B cell (primary cell): Measurements from ENCODE around the gene DTL. TPM values are rescaled to one million over a fixed set of nuclear protein-coding genes. Genes with fewer than 3 reads are reported as not detected.

ENCODE experiments used
- ATAC-seq: fragments of 200-7000 bp; cut with Tn5 transposase; one replicate; pipeline ENCODE4 v1.10.0; 2021; ENCODE audit warnings: low read depth, mild to moderate bottlenecking, moderate number of reproducible peaks, moderate library complexity
- CTCF ChIA-PET: fragments of 350-600 bp; sonication (Branson Sonifier 250); formaldehyde crosslinking; loops from one replicate; lab custom pipeline; 2021; ENCODE audit warnings: antibody characterized with exemption, inconsistent platforms; lab: Charles Lee
- POLR2A ChIA-PET: fragments of 350-600 bp; sonication (Branson Sonifier 250); formaldehyde crosslinking; loops from one replicate; lab custom pipeline; 2021; ENCODE audit warnings: antibody characterized with exemption; lab: Charles Lee
- DNase-seq: peaks from one replicate; pipeline ENCODE4 v3.0.0; 2013
- H2AFZ ChIP-seq: 2 replicates; pipeline ENCODE4 v1.6.1; 2012; ENCODE audit warnings: mild to moderate bottlenecking, low read depth, low read length; ENCODE audit not compliant: insufficient read depth, poor library complexity, severe bottlenecking
- H3K27ac ChIP-seq, 2 donors: 1 replicate in 1 of 2; 2 replicates in 1 of 2; pipeline ENCODE4 v1.5.1; 2012 to 2013; ENCODE audit warnings: low read length in 2 of 2, mild to moderate bottlenecking in 2 of 2, moderate library complexity in 1 of 2
- H3K27me3 ChIP-seq, 4 experiments: fragments of 200-600 bp in 1 of 4; sonication (generic) in 1 of 4; replicated peaks in 1 of 4; 1 replicate in 2 of 4; 2 replicates in 2 of 4; pipeline versions ENCODE4 v1.6.1 to v1.7.0; 2013 to 2016; ENCODE audit warnings: low read length in 3 of 4, mild to moderate bottlenecking in 2 of 4, mixed read lengths in 1 of 4, moderate library complexity in 1 of 4; ENCODE audit not compliant: insufficient read depth in 4 of 4, control insufficient read depth in 3 of 4; ENCODE audit errors: control extremely low read depth in 1 of 4
- H3K36me3 ChIP-seq, 2 experiments: replicated peaks in 1 of 2; 1 replicate in 1 of 2; 2 replicates in 1 of 2; pipeline versions ENCODE4 v1.6.1 to v1.7.1; 2013; ENCODE audit warnings: low read length in 1 of 2; ENCODE audit not compliant: insufficient read depth in 2 of 2, control insufficient read depth in 1 of 2; ENCODE audit errors: control extremely low read depth in 1 of 2, extremely low read depth in 1 of 2
- H3K4me1 ChIP-seq, 2 donors: fragments of 200-600 bp in 1 of 2; sonication (generic) in 1 of 2; 1 replicate in 1 of 2; 2 replicates in 1 of 2; pipeline versions ENCODE4 v1.5.1 to v1.6.1; 2013 to 2017; ENCODE audit warnings: low read length in 2 of 2; ENCODE audit not compliant: control insufficient read depth in 2 of 2, insufficient read depth in 2 of 2
- H3K4me2 ChIP-seq: replicated peaks from 2 replicates; pipeline ENCODE3; 2012; ENCODE audit warnings: mild to moderate bottlenecking, low read depth, low read length; ENCODE audit not compliant: poor library complexity, severe bottlenecking
- H3K4me3 ChIP-seq, 5 experiments: fragments of 200-600 bp in 1 of 5; sonication (generic) in 1 of 5; 1 replicate in 3 of 5; 2 replicates in 2 of 5; pipeline versions ENCODE4 v1.5.1 to v1.7.0; 2011 to 2016; ENCODE audit warnings: low read length in 4 of 5, mild to moderate bottlenecking in 4 of 5, low read depth in 2 of 5, control low read depth in 1 of 5, moderate library complexity in 1 of 5; ENCODE audit not compliant: insufficient read depth in 1 of 5; ENCODE audit errors: control extremely low read depth in 1 of 5, extremely low read depth in 1 of 5
- H3K79me2 ChIP-seq: fragments of 200-600 bp; sonication (generic); one replicate; pipeline ENCODE4 v1.6.0; 2016; ENCODE audit warnings: low read length; ENCODE audit not compliant: control insufficient read depth, insufficient read depth
- H3K9ac ChIP-seq: fragments of 200-600 bp; sonication (generic); 2 replicates; pipeline ENCODE4 v1.6.1; 2017; ENCODE audit warnings: mild to moderate bottlenecking, low read length, moderate library complexity
- H3K9me3 ChIP-seq, 3 donors: one replicate each; pipeline versions ENCODE4 v1.6.1 to v1.7.1; 2013; ENCODE audit warnings: low read length in 2 of 3; ENCODE audit not compliant: control insufficient read depth in 2 of 3, insufficient read depth in 1 of 3; ENCODE audit errors: control extremely low read depth in 1 of 3
- H4K20me1 ChIP-seq: 2 replicates; pipeline ENCODE4 v1.6.0; 2012; ENCODE audit warnings: mild to moderate bottlenecking, low read length; ENCODE audit not compliant: insufficient read depth, control insufficient read depth, poor library complexity, severe bottlenecking
- H3K27ac Mint-ChIP-seq: one replicate; pipeline ENCODE4 v1.8.0; 2021; ENCODE audit warnings: mixed read lengths
- H3K27me3 Mint-ChIP-seq: one replicate; pipeline ENCODE4 v1.8.0; 2021; ENCODE audit warnings: mixed read lengths
- H3K4me1 Mint-ChIP-seq: one replicate; pipeline ENCODE4 v1.8.0; 2021; ENCODE audit warnings: mixed read lengths
- H3K4me3 Mint-ChIP-seq: one replicate; pipeline ENCODE4 v1.8.0; 2021; ENCODE audit warnings: mixed read lengths
- H3K9me3 Mint-ChIP-seq: one replicate; pipeline ENCODE4 v1.8.0; 2022; ENCODE audit warnings: mixed read lengths; ENCODE audit not compliant: insufficient read depth
- EZH2 ChIP-seq: IDR thresholded peaks from 2 replicates; pipeline ENCODE4 v1.6.1; 2012; ENCODE audit warnings: borderline replicate concordance, low read depth, mild to moderate bottlenecking, moderate library complexity, low read length; ENCODE audit not compliant: insufficient read depth, poor library complexity, severe bottlenecking
- WGBS: methylation state at CpG from one replicate; pipeline ENCODE4 v1.1.5; 2013; ENCODE audit warnings: missing lambda C conversion rate; ENCODE audit not compliant: insufficient coverage; 5-methylcytosine and 5-hydroxymethylcytosine counted together
- intact Hi-C: fragments of 100-400 bp; cut with micrococcal nuclease; formaldehyde crosslinking; loops from one replicate; pipeline ENCODE4 v1.10.0; 2022
- polyA plus RNA-seq: library from polyadenylated mRNA; depleted of rRNA; stranded (reverse); fragments of >200 nt; gene quantifications from 2 replicates; pipeline ENCODE4 v1.2.3, GENCODE V29; 2012
- total RNA-seq, 2 donors: library from RNA; stranded (reverse); fragments of 120-200 nt in 1 of 2; gene quantifications; 1 replicate in 1 of 2; 2 replicates in 1 of 2; pipeline versions ENCODE4 v1.2.3 to v1.2.4, GENCODE V29; 2013 to 2022
- TF ChIP-seq, protein P1 (sequence below): fragments of 200-600 bp; IDR thresholded peaks from one replicate; pipeline ENCODE4 v1.8.0; 2022; ENCODE audit warnings: antibody characterized with exemption, mild to moderate bottlenecking

The DTL gene
- total and polyA plus RNA-seq, 2 donors (not counting 1 experiment from before 2014, with no cell fraction given) = 0.37 to 0.39 TPM

DNA sequence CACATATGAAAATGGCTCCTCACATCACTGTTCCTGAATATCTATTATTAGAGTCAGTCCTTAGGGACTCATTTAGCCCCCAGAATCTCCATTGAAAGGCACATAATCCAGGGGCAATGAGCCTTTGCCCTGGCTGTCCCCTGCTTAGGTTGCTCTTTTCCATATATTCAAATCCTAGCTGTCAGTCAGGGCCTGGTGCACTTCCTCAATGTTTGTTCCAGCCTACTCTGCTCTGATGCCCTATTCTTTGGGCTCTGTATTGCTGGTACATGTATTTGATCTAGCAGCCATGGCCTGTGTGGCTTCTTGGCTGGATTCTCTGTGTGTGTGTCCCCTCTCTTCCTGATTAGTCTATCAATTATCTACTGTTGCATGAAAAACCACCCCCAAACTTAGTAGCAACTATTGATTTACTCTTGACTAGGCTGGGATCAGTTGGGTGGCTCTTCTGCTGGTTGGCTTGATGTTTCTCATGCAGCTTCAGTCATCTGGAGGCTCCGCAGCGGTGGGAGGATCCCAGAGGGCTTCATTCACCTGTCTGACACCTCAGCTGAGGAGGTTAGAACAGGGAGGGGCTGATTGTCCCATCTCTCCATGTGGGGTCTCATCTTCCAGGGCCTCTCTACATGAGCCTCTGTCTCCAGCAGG is 107.5 kb downstream of the DTL start:
- no peak for DNase-seq
- H3K36me3 ChIP-seq = no peaks in the 10 kb centered on the region
- 100% methylated on average over 2 of the region's 2 CpGs for WGBS
- Mint-ChIP-seq H3K4me1 (peaks cover 3% of the 10 kb centered on the region), H3K9me3 (no peaks in the 10 kb centered on the region), H3K27ac (no peak overlapping the region), H3K4me3 (no peak overlapping the region), H3K27me3 (no peaks in the 10 kb centered on the region)
- ChIA-PET CTCF (no interaction called here), POLR2A (no interaction called here)
- H3K27ac ChIP-seq = no peak overlapping the region
- no peaks in the 10 kb centered on the region for H3K79me2 ChIP-seq
- no peaks in the 10 kb centered on the region for H4K20me1 ChIP-seq
- H3K4me2 ChIP-seq = no peak overlapping the region
- no peak overlapping the region for H3K9ac ChIP-seq
- H3K27me3 ChIP-seq = no peaks in the 10 kb centered on the region
- ATAC-seq = no peak
- no peak for TF ChIP-seq EZH2
- TF ChIP-seq, protein P1, sequence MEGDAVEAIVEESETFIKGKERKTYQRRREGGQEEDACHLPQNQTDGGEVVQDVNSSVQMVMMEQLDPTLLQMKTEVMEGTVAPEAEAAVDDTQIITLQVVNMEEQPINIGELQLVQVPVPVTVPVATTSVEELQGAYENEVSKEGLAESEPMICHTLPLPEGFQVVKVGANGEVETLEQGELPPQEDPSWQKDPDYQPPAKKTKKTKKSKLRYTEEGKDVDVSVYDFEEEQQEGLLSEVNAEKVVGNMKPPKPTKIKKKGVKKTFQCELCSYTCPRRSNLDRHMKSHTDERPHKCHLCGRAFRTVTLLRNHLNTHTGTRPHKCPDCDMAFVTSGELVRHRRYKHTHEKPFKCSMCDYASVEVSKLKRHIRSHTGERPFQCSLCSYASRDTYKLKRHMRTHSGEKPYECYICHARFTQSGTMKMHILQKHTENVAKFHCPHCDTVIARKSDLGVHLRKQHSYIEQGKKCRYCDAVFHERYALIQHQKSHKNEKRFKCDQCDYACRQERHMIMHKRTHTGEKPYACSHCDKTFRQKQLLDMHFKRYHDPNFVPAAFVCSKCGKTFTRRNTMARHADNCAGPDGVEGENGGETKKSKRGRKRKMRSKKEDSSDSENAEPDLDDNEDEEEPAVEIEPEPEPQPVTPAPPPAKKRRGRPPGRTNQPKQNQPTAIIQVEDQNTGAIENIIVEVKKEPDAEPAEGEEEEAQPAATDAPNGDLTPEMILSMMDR = no peak
- H3K4me1 ChIP-seq = no peaks in the 10 kb centered on the region
- peaks cover 0 to 3% (median 0%) of the 10 kb centered on the region in 3 donors for H3K9me3 ChIP-seq
- intact Hi-C loops = no loop called here
- no peak overlapping the region for H3K4me3 ChIP-seq
- H2AFZ ChIP-seq = no peak overlapping the region

DNA sequence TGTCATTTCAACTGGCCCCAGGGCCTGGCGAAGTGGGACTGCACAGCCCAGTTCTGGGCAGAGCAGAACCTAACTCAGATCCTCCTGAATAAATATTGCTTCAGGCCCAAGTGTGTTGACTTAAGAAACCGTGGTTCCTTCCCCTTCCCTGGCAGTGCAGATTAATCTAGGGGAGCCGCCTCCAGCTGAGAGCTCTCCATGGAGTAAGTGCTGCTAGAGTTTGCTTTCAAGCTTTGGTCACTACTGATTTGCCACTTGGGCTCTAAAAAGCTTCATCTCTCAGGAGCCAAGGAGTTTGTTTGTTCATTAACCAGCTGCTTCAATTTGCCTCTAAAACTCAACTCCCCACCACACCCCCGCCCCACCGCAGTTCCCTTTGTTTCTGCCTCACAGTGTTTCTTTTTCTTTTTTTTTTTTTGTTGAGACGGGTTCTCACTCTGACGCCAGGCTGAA is 112.1 kb downstream of the DTL start:
- CTCF ChIA-PET = no interaction called here
- H3K36me3 ChIP-seq = no peaks in the 10 kb centered on the region
- no peaks in the 10 kb centered on the region for H3K79me2 ChIP-seq
- H3K9me3 ChIP-seq = peaks cover 0 to 3% (median 0%) of the 10 kb centered on the region in 3 donors
- peaks cover 3% of the 10 kb centered on the region for H3K27me3 Mint-ChIP-seq
- TF ChIP-seq, protein P1 = no peak
- no peak for TF ChIP-seq EZH2
- H3K27ac ChIP-seq = no peak overlapping the region
- no peaks in the 10 kb centered on the region for H3K27me3 ChIP-seq
- H3K9ac ChIP-seq = no peak overlapping the region
- H3K4me2 ChIP-seq = no peak overlapping the region
- H3K27ac Mint-ChIP-seq = no peak overlapping the region
- ATAC-seq = no peak
- no peaks in the 10 kb centered on the region for H4K20me1 ChIP-seq
- intact Hi-C loops = no loop called here
- H3K9me3 Mint-ChIP-seq = no peaks in the 10 kb centered on the region
- no peak overlapping the region for H2AFZ ChIP-seq
- H3K4me1 ChIP-seq = no peaks in the 10 kb centered on the region
- peaks cover 3% of the 10 kb centered on the region for H3K4me1 Mint-ChIP-seq
- DNase-seq = no peak
- no peak overlapping the region for H3K4me3 Mint-ChIP-seq
- no peak overlapping the region for H3K4me3 ChIP-seq
- POLR2A ChIA-PET = no interaction called here
- 94% methylated on average over 3 of the region's 7 CpGs for WGBS
